Measurements from ENCODE around the gene BPIFA3. TPM values are rescaled to one million over a fixed set of nuclear protein-coding genes. Genes with fewer than 3 reads are reported as not detected.
"Not testable (repeated sequence)": the region's sequence is repeated elsewhere in the genome, so short reads cannot be mapped to it uniquely, and the experiment has no call there.

BPIFA3 gene
- polyA plus RNA-seq (ENCODE audit: insufficient read length in 4 of 4) = not detected

- DNase-seq (ENCODE audit: low read depth in 4 of 4, low spot score in 2 of 4) = no peak
Observed at GRCh38 chr20:33217052-33217451, at the start of gene BPIFA3. TSS of gene BPIFA3 (plus strand) at chr20:33217352. CDS start at chr20:33217537, 185 bp downstream.

DNA sequence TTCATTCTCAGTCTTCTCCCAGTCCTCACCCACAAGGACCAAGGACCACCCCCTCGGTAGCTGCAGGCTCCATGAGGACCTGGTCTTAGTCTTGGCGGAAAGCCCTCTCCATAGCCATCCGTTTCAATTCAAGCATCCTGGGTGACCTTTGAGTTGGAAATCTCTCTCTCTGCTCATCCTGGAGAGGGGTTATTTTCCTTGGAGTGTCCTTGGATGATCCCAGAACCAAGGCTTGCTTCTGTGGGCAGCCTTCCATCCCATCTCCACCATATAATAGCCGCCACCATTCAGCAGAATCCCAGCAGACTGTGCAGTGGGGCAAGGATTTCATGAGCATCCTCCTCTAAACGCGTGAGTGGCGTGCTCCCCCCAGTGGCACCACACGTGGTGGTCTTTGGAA is 49.3 kb upstream of the BPIFA3 start, which contains the start of gene BPIFA2:
BPIFA2 (plus strand) TSS at position 301 of the 400 bp plus-strand sequence. CDS start 987 bp downstream, outside the sequence.
- DNase-seq (ENCODE audit: low read depth in 4 of 4, low spot score in 2 of 4) = no peak

DNA sequence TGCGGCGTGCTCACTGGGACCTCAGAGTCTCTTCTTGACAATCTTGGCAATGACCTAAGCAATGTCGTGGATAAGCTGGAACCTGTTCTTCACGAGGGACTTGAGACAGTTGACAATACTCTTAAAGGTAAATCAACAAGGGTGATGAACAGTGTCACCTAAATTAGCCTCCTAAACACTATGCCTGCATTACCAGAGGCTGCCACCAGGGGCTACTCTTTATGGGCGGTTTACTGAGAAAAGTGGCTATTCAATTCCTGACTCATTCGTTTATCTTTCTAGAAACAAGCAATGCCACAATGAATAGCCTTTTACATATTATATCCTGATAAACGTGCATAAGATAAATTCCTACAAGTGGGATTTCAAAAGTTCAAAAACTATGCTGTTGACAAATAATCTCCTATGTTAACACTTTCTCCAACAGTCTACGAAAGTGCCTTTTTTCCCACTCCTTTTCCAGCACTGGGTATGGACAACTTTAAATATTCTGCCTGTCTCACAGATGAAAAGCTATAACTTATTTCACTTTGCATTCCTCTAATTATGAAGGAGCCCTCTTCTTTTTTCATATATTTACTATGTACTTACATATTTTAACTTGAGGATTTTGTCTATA is 47.9 kb upstream of the BPIFA3 start:
- DNase-seq (ENCODE audit: low read depth in 4 of 4, low spot score in 2 of 4) = no peak

- no peak for DNase-seq (ENCODE audit: low read depth in 4 of 4, low spot score in 2 of 4)
Observed at GRCh38 chr20:33172781-33173180, 44.4 kb upstream of the BPIFA3 start.

DNA sequence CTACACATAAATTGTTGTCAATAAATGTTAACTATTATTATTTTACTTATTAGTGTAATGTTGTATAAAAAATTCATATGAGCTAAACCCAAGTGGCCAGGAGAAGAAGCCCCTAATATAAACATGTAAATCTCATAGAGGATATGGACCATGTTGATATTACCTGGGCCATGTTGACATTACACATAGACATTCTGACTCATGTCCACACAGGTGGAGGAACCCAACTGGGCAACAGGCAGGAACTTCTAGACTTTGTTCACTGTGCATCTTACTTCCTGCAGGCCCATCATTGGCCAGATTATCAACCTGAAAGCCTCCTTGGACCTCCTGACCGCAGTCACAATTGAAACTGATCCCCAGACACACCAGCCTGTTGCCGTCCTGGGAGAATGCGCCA is 42.0 kb upstream of the BPIFA3 start:
- DNase-seq (ENCODE audit: low read depth in 4 of 4, low spot score in 2 of 4) = no peak

- DNase-seq (ENCODE audit: low read depth in 4 of 4, low spot score in 2 of 4) = no peak
Observed at GRCh38 chr20:33176101-33176500, 41.1 kb upstream of the BPIFA3 start.

DNA sequence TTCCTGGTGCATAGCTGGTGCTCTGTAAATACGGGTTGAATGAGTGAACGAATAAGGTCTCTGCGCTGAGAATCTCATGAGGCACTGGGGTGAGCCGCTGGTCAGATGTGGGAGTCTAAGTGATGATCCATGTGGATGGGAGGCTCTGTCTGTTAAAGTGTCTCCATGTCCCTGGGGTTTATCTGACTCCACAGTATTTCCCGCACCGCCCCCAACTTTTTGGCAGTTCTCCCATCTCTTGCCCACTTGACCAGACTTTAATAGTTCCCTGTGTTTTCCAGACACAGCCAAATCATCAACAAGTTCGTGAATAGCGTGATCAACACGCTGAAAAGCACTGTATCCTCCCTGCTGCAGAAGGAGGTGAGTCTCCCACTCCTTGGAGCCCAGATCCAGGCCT is 39.3 kb upstream of the BPIFA3 start:
- no peak for DNase-seq (ENCODE audit: low read depth in 4 of 4, low spot score in 2 of 4)

- peak in 1 of 4 donors; percentile 2 for DNase-seq (ENCODE audit: low read depth in 4 of 4, low spot score in 2 of 4)
Observed at GRCh38 chr20:33178726-33179125, 38.4 kb upstream of the BPIFA3 start.

DNA sequence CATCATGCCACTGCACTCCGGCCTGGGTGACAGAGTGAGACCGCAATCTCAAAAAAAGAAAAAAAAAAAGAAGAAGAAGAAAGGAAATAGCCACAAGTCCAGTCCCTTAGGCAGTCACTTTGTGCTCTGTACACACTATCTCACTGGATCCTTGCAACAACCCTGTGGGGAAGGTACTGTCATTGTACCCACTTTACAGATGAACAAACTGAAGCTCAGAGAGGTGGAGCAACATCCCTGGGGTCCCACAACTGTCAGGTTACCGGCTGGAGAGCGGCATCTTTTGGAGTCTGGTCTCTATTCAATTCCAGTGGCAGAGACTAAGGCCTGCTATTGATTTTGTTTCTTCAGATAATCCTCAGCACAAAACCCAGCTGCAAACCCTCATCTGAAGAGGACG is 37.0 kb upstream of the BPIFA3 start:
- no peak for DNase-seq (ENCODE audit: low read depth in 4 of 4, low spot score in 2 of 4)

DNA sequence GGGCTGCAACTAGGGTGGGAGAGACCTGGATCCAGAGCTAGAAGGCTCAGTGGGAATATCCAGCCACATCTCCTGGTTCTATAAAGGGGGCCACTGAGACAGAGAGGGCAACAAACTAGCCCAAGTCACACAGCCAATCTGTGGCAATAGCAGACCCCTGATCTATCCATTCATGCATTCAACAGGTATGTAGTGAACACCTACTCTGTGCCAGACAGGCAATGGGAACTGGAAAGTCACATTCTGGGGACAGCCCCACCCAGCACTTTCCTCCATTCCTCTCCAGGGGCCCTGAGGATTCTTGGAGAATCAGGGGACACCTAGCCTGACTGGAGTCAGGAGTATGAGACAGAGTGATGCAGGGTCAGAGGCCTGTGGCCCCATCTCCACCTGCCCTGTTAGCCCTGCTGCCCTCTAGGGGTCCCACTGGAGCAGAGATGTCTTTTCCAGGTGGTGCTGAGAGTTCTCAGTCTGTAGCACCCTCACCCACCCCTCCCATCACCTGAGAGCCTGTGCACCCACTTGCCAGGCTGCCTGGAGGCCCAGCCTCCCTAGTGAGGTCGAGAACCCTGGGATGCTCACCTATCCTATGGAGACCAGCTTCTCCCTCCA is 35.6 kb upstream of the BPIFA3 start:
- no peak for DNase-seq (ENCODE audit: low read depth in 4 of 4, low spot score in 2 of 4)

- no peak for DNase-seq (ENCODE audit: low read depth in 4 of 4, low spot score in 2 of 4)
Observed at GRCh38 chr20:33183312-33183711, 33.8 kb upstream of the BPIFA3 start.

DNA sequence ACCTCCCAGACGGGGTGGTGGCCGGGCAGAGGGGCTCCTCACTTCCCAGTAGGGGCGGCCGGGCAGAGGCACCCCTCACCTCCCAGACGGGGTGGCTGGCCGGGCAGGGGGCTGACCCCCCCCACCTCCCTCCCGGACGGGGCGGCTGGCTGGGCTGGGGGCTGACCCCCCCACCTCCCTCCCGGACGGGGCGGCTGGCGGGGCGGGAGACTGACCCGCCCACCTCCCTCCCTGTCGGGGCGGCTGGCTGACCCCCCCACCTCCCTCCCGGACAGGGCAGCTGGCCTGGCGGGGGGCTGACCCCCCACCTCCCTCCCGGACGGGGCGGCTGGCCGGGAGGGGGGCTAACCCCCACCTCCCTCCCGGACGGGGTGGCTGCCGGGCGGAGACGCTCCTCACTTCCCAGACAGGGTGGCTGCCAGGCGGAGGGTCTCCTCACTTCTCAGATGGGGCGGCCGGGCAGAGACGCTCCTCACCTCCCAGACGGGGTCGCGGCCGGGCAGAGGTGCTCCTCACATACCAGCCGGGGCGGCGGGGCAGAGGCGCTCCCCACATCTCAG is 32.0 kb upstream of the BPIFA3 start:
- DNase-seq (ENCODE audit: low read depth in 4 of 4, low spot score in 2 of 4) = not testable (repeated sequence)

- DNase-seq (ENCODE audit: low read depth in 4 of 4, low spot score in 2 of 4) = no peak
Observed at GRCh38 chr20:33187491-33187890, 29.7 kb upstream of the BPIFA3 start.

- DNase-seq (ENCODE audit: low read depth in 4 of 4, low spot score in 2 of 4) = no peak
Observed at GRCh38 chr20:33188421-33188820, 28.7 kb upstream of the BPIFA3 start.

DNA sequence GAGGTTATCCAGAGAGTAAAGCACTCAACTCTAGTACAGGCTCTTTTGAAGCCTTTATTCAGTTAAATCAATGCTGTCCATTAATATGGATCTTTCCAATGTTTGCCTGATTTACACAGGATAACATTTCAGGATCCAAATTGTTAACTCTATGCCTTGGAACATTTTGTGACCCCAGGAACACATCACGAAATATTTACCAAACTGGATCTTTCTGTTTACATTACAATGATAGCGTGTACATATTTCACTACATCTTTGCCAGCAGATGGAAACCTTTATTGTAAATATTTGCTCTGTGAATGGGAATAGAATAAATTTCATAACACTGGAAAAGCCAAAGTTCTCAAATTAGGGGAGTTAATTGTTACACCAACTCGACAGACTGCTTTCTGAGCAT is 25.7 kb upstream of the BPIFA3 start:
- DNase-seq (ENCODE audit: low read depth in 4 of 4, low spot score in 2 of 4) = no peak

DNA sequence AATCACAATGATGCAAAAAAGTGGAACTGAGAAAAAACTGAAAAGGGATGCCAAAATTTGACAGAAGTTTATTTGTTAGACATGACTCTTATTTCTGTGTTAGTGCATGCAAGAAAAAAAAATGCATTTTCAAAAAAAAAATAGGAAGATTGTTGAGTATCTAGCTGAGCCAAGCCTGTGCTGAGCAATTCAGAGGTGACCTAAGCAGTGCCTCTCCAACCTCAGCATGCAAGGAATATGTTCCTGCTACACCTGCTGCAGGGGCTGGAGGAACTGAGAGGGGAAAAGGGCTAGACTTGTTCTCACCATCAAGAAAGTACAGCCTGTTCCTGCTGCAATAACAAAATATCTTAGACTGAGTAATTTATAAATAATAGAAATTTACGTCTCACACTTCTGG is 25.2 kb upstream of the BPIFA3 start:
- DNase-seq (ENCODE audit: low read depth in 4 of 4, low spot score in 2 of 4) = no peak

GRCh38 chr20:33192912-33193501 is 24.1 kb upstream of the BPIFA3 start:
- DNase-seq (ENCODE audit: low read depth in 4 of 4, low spot score in 2 of 4) = peak in 2 of 4 donors; percentile 2 to 12

DNA sequence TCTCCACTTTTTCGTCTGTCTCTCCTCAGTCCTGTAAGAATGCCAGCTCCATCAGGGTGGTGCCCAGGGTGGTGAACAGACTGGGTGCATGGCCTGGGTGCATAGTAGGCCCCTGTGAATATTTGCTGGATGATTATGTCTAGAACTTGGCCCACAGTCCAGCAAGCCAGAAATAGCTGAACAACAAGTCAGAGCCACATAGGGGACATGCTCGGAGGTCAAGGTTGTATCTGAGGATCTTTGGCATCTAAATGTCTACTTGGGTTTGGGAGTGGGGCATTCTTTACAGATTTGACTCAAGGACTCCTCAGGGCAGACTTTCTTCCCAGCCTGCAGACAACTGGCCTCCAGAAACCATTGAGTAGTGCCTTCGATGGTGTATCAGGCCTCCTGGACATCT is 18.1 kb upstream of the BPIFA3 start:
- no peak for DNase-seq (ENCODE audit: low read depth in 4 of 4, low spot score in 2 of 4)

DNA sequence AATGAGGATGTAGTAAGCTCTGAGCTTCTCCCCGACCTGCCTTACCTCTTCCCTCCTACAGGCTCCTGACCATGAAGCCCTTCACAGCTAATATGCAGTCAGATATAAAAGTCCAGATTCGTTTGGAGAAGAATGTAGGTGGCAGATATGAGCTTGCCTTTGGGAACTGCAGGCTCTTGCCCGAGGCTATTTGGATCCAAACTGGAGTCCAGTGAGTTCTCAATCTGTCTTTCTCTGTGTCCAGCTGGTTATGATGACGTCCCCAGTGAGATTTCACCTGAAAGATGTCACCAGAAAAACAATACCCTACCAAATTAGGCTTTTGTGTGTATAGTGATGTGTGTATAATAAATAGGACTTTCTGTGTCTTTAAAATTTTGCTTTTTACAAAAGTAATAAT is 14.7 kb upstream of the BPIFA3 start:
- DNase-seq (ENCODE audit: low read depth in 4 of 4, low spot score in 2 of 4) = no peak

DNA sequence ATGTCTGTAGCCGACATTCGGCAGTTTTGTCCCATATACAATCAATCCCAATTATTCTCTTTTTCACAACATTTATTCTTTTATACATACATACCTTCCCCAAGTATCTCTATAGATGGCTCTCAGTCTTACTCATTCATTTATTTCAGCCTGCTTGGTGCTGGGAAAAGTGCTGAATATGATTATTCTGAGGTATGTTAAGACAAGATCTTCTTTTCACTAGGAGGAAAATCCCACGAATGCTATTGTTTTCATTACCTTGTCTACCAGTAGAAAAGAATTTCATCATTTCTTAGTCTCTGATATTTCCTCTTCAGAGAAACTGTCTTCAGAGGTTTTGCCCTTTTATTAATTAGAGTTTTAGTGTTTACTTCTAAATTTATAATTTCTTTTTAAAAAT is 13.7 kb upstream of the BPIFA3 start:
- DNase-seq (ENCODE audit: low read depth in 4 of 4, low spot score in 2 of 4) = no peak

- peak; percentile 39 to 75 (median 61) for DNase-seq (ENCODE audit: low read depth in 4 of 4, low spot score in 2 of 4)
Observed at GRCh38 chr20:33209789-33210188, 7.4 kb upstream of the BPIFA3 start.

DNA sequence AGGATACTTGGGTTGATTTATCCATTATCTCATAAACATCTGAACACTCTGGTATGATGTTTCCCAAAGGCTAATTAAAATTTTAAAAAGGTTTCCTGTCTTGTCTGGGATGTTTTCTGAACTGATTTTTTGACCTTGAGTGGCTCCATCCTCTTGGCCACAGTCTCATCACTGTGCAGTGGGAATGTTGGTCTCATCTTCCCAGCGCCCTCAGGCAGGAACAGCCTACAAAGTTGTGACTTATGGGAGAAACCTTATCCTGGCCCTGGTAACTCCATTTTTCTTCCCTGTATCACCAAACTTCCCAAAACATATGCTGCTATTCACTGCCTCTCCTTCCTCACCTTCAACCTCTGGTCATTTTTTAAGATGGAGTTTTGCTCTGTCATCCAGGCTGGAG is 6.8 kb upstream of the BPIFA3 start:
- DNase-seq (ENCODE audit: low read depth in 4 of 4, low spot score in 2 of 4) = no peak

Data from left renal cortex interstitium (tissue), 4 donors.